Epithelial cell of esophagus (primary cell): ENCODE data around the gene PCDH15.
A peak's percentile ranks its signal among the peaks of the same experiment; 100 is the strongest.

Source experiments
- DNase-seq: peaks from one replicate; pipeline ENCODE4 v3.0.0; 2010; ENCODE audit warnings: low read depth
- H3K4me3 ChIP-seq: 2 replicates; pipeline ENCODE4 v1.5.1; 2011; ENCODE audit warnings: mild to moderate bottlenecking, low read length, control low read depth
- TF ChIP-seq, protein P1 (sequence below): IDR thresholded peaks from 2 replicates; pipeline ENCODE4 v1.5.1; 2011; ENCODE audit warnings: low read depth, mild to moderate bottlenecking, low read length, control low read depth, inconsistent platforms; ENCODE audit not compliant: insufficient read depth; ENCODE audit errors: missing control alignments

The PCDH15 gene

DNA sequence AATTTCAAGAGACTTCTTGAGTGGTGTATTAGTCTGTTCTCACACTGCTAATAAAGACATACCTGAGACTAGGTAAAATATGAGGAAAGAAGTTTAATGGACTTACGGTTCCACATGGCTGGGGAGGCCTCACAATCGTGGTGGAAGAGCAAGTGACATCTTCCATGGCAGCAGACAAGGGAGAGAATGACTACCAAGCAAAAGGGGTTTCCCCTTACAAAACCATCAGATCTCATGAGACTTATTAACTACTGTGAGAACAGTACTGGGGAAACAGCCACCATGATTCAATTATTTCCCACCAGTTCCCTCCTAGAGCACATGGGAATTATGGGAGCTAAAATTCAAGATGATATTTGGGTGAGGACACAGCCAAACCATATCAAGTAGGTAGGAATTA lies 150.5 kb downstream of the PCDH15 start:
- no peak overlapping the region for H3K4me3 ChIP-seq
- TF ChIP-seq, protein P1, sequence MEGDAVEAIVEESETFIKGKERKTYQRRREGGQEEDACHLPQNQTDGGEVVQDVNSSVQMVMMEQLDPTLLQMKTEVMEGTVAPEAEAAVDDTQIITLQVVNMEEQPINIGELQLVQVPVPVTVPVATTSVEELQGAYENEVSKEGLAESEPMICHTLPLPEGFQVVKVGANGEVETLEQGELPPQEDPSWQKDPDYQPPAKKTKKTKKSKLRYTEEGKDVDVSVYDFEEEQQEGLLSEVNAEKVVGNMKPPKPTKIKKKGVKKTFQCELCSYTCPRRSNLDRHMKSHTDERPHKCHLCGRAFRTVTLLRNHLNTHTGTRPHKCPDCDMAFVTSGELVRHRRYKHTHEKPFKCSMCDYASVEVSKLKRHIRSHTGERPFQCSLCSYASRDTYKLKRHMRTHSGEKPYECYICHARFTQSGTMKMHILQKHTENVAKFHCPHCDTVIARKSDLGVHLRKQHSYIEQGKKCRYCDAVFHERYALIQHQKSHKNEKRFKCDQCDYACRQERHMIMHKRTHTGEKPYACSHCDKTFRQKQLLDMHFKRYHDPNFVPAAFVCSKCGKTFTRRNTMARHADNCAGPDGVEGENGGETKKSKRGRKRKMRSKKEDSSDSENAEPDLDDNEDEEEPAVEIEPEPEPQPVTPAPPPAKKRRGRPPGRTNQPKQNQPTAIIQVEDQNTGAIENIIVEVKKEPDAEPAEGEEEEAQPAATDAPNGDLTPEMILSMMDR: no peak
- DNase-seq: no peak

DNA sequence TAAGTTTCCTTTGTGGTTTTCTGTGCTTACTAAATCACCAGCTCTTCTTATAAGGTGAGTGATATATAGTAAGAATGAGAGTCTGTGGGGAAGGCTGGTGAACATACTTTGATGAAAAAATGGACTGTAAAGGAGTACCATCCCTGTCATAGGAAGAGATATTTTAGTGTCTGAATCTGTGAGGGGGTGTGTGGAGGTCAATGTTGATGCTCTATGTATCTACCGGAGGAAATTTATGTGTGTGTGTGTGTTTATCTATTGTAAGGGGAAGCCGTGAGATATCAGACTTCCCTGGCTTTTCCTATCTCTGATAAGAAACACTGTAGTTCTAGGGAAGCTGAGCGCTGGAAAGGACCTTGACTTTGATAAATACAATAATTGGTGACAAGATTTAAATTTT lies 179.0 kb downstream of the PCDH15 start:
- TF ChIP-seq, protein P1: no peak
- DNase-seq: no peak
- H3K4me3 ChIP-seq: no peak overlapping the region

- H3K4me3 ChIP-seq: no peak overlapping the region
- TF ChIP-seq, protein P1: no peak
- DNase-seq: no peak
Measured at GRCh38 chr10:54620352-54620751, 180.7 kb downstream of the PCDH15 start.

GRCh38 chr10:54614072-54614471 lies 187.0 kb downstream of the PCDH15 start:
- TF ChIP-seq, protein P1: no peak
- H3K4me3 ChIP-seq: no peak overlapping the region
- peak; percentile 22 for DNase-seq

GRCh38 chr10:54613162-54613561 lies 187.9 kb downstream of the PCDH15 start:
- TF ChIP-seq, protein P1: no peak
- H3K4me3 ChIP-seq: no peak overlapping the region
- peak; percentile 24 for DNase-seq

- no peak for DNase-seq
- no peak overlapping the region for H3K4me3 ChIP-seq
- TF ChIP-seq, protein P1: no peak
Measured at GRCh38 chr10:54609423-54609822, 191.6 kb downstream of the PCDH15 start.

DNA sequence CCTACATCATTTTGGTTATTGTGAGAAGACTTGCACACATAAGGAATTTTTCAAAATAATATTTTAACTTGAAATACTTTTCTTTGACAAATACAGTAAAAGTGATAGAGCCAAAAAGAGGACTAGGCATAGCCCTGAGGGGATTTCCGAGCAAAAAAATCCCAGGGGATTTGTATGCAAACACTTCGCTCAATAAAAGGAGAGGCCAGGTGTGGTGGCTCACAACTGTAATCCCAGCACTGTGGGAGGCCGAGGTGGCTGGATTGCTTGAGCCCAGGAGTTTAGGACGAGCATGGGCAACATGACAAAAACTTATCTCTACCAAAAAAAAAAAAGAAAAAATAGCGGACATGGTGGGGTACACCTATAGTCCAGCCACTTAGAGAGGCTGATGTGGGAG lies 193.0 kb downstream of the PCDH15 start:
- TF ChIP-seq, protein P1: no peak
- no peak overlapping the region for H3K4me3 ChIP-seq
- no peak for DNase-seq
